T-helper 17 cell (primary cell): ENCODE results near the gene MMP12. TPM values are rescaled to one million over a fixed set of nuclear protein-coding genes. Genes with fewer than 3 reads are reported as not detected.

Experiments used
- ATAC-seq: fragments of 150-1000 bp; cut with Tn5 transposase; 2 replicates; pipeline ENCODE4 v1.10.0; 2021; ENCODE audit warnings: mild to moderate bottlenecking, moderate library complexity
- DNase-seq, 3 donors: peaks; one replicate each; pipeline versions ENCODE4 v3.0.0 to v3.0.0-alpha.2; 2020 to 2021
- H3K9me3 ChIP-seq: one replicate; pipeline ENCODE4 v1.7.0; 2013; ENCODE audit warnings: low read length, mild to moderate bottlenecking; ENCODE audit not compliant: control insufficient read depth, poor library complexity, severe bottlenecking
- H3K27ac Mint-ChIP-seq: one replicate; pipeline ENCODE4 v1.8.0; 2022; ENCODE audit warnings: mild to moderate bottlenecking, moderate library complexity, mixed read lengths
- H3K27me3 Mint-ChIP-seq: one replicate; pipeline ENCODE4 v1.8.0; 2022; ENCODE audit warnings: mixed read lengths
- H3K36me3 Mint-ChIP-seq: one replicate; pipeline ENCODE4 v1.8.0; 2022; ENCODE audit warnings: low read depth, mixed read lengths
- H3K4me1 Mint-ChIP-seq: one replicate; pipeline ENCODE4 v1.8.0; 2022; ENCODE audit warnings: mild to moderate bottlenecking, mixed read lengths
- H3K4me3 Mint-ChIP-seq: one replicate; pipeline ENCODE4 v1.8.0; 2022; ENCODE audit warnings: mild to moderate bottlenecking, moderate library complexity, mixed read lengths
- total RNA-seq, 4 donors: library from RNA in 2 of 4; stranded (reverse) in 2 of 4; gene quantifications; one replicate each; pipeline ENCODE4 v1.2.3 and lab custom pipeline; 2022 to 2026

The MMP12 gene
- total RNA-seq, 2 donors from 2014 or later: not detected

- Mint-ChIP-seq H3K4me1 (no peaks in the 10 kb centered on the region), H3K36me3 (no peaks in the 10 kb centered on the region), H3K27ac (no peak overlapping the region), H3K27me3 (peaks cover 10% of the 10 kb centered on the region), H3K4me3 (no peak overlapping the region)
- no peaks in the 10 kb centered on the region for H3K9me3 ChIP-seq
- ATAC-seq: no peak
- DNase-seq: no peak
Observed at GRCh38 chr11:102840018-102840417, 34.8 kb downstream of the MMP12 start.

GRCh38 chr11:102837646-102838045 lies 37.1 kb downstream of the MMP12 start:
- Mint-ChIP-seq H3K4me3 (no peak overlapping the region), H3K27me3 (peaks cover 8% of the 10 kb centered on the region), H3K4me1 (no peaks in the 10 kb centered on the region), H3K27ac (no peak overlapping the region), H3K36me3 (no peaks in the 10 kb centered on the region)
- H3K9me3 ChIP-seq: no peaks in the 10 kb centered on the region
- no peak for DNase-seq
- ATAC-seq: no peak

GRCh38 chr11:102837156-102837555 lies 37.6 kb downstream of the MMP12 start:
- H3K9me3 ChIP-seq: no peaks in the 10 kb centered on the region
- Mint-ChIP-seq H3K4me3 (no peak overlapping the region), H3K27ac (no peak overlapping the region), H3K4me1 (no peaks in the 10 kb centered on the region), H3K36me3 (no peaks in the 10 kb centered on the region), H3K27me3 (peaks cover 11% of the 10 kb centered on the region)
- DNase-seq (no peak), ATAC-seq (no peak)

GRCh38 chr11:102836290-102836875 lies 38.4 kb downstream of the MMP12 start:
- H3K4me1 Mint-ChIP-seq: no peaks in the 10 kb centered on the region
- peaks cover 18% of the 10 kb centered on the region for H3K27me3 Mint-ChIP-seq

GRCh38 chr11:102833731-102834130 lies 41.1 kb downstream of the MMP12 start:
- Mint-ChIP-seq H3K4me3 (no peak overlapping the region), H3K4me1 (no peaks in the 10 kb centered on the region), H3K36me3 (no peaks in the 10 kb centered on the region), H3K27me3 (peaks cover 36% of the 10 kb centered on the region), H3K27ac (no peak overlapping the region)
- no peak for ATAC-seq
- DNase-seq: no peak
- no peaks in the 10 kb centered on the region for H3K9me3 ChIP-seq

More at GRCh38 chr11:102836290-102836875, 38.4 kb downstream of the MMP12 start:
- DNase-seq: no peak
- H3K9me3 ChIP-seq: no peaks in the 10 kb centered on the region
- H3K27ac Mint-ChIP-seq: no peak overlapping the region
- no peak for ATAC-seq
- H3K4me3 Mint-ChIP-seq: no peak overlapping the region
- H3K36me3 Mint-ChIP-seq: no peaks in the 10 kb centered on the region

- peaks cover 36% of the 10 kb centered on the region for H3K27me3 Mint-ChIP-seq
- no peaks in the 10 kb centered on the region for H3K4me1 Mint-ChIP-seq
- no peak overlapping the region for H3K27ac Mint-ChIP-seq
- no peaks in the 10 kb centered on the region for H3K36me3 Mint-ChIP-seq
- no peaks in the 10 kb centered on the region for H3K9me3 ChIP-seq
- no peak for DNase-seq
- no peak overlapping the region for H3K4me3 Mint-ChIP-seq
- ATAC-seq: no peak
Observed at GRCh38 chr11:102832612-102833011, 42.2 kb downstream of the MMP12 start.

- Mint-ChIP-seq H3K27ac (no peak overlapping the region), H3K4me3 (no peak overlapping the region), H3K27me3 (peaks cover 36% of the 10 kb centered on the region), H3K4me1 (no peaks in the 10 kb centered on the region), H3K36me3 (no peaks in the 10 kb centered on the region)
- no peaks in the 10 kb centered on the region for H3K9me3 ChIP-seq
- ATAC-seq (no peak), DNase-seq (no peak)
Observed at GRCh38 chr11:102831489-102832440, 43.0 kb downstream of the MMP12 start.

- H3K36me3 Mint-ChIP-seq: no peaks in the 10 kb centered on the region
- no peaks in the 10 kb centered on the region for H3K9me3 ChIP-seq
- no peak overlapping the region for H3K4me3 Mint-ChIP-seq
- no peaks in the 10 kb centered on the region for H3K4me1 Mint-ChIP-seq
- ATAC-seq: no peak
- DNase-seq: no peak
- peaks cover 36% of the 10 kb centered on the region for H3K27me3 Mint-ChIP-seq
- H3K27ac Mint-ChIP-seq: no peak overlapping the region
Observed at GRCh38 chr11:102831128-102831488, 43.7 kb downstream of the MMP12 start.

- H3K27ac Mint-ChIP-seq: no peak overlapping the region
- no peak for ATAC-seq
- no peaks in the 10 kb centered on the region for H3K9me3 ChIP-seq
- peaks cover 36% of the 10 kb centered on the region for H3K27me3 Mint-ChIP-seq
- DNase-seq: no peak
- H3K36me3 Mint-ChIP-seq: no peaks in the 10 kb centered on the region
- H3K4me3 Mint-ChIP-seq: no peak overlapping the region
- no peaks in the 10 kb centered on the region for H3K4me1 Mint-ChIP-seq
Observed at GRCh38 chr11:102830001-102830727, 44.6 kb downstream of the MMP12 start.

- no peaks in the 10 kb centered on the region for H3K9me3 ChIP-seq
- H3K27ac Mint-ChIP-seq: no peak overlapping the region
- H3K4me3 Mint-ChIP-seq: no peak overlapping the region
- DNase-seq (no peak), ATAC-seq (no peak)
- no peaks in the 10 kb centered on the region for H3K36me3 Mint-ChIP-seq
- peaks cover 29% of the 10 kb centered on the region for H3K27me3 Mint-ChIP-seq
- H3K4me1 Mint-ChIP-seq: no peaks in the 10 kb centered on the region
Observed at GRCh38 chr11:102829316-102830000, 45.3 kb downstream of the MMP12 start.

GRCh38 chr11:102824556-102824955 lies 50.2 kb downstream of the MMP12 start:
- Mint-ChIP-seq H3K27me3 (peaks cover 5% of the 10 kb centered on the region), H3K4me1 (no peaks in the 10 kb centered on the region), H3K27ac (no peak overlapping the region), H3K4me3 (no peak overlapping the region), H3K36me3 (no peaks in the 10 kb centered on the region)
- ATAC-seq (no peak), DNase-seq (no peak)
- no peaks in the 10 kb centered on the region for H3K9me3 ChIP-seq

GRCh38 chr11:102819491-102819890 lies 55.3 kb downstream of the MMP12 start:
- no peaks in the 10 kb centered on the region for H3K9me3 ChIP-seq
- ATAC-seq (no peak), DNase-seq (no peak)
- H3K27ac Mint-ChIP-seq: no peak overlapping the region
- H3K27me3 Mint-ChIP-seq: no peaks in the 10 kb centered on the region
- no peaks in the 10 kb centered on the region for H3K36me3 Mint-ChIP-seq
- H3K4me1 Mint-ChIP-seq: no peaks in the 10 kb centered on the region
- H3K4me3 Mint-ChIP-seq: no peak overlapping the region

GRCh38 chr11:102813484-102813883 lies 61.3 kb downstream of the MMP12 start:
- H3K9me3 ChIP-seq: no peaks in the 10 kb centered on the region
- Mint-ChIP-seq H3K36me3 (no peaks in the 10 kb centered on the region), H3K4me1 (no peaks in the 10 kb centered on the region), H3K4me3 (no peak overlapping the region), H3K27me3 (peaks cover 10% of the 10 kb centered on the region), H3K27ac (no peak overlapping the region)
- DNase-seq (no peak), ATAC-seq (no peak)
